GM12878 (cell line): ENCODE measurements around the gene UBAP1L. TPM values are rescaled to one million over a fixed set of nuclear protein-coding genes. Genes with fewer than 3 reads are reported as not detected.

Experiments
- ATAC-seq: fragments of 200-7000 bp; cut with Tn5 transposase; 3 replicates; pipeline ENCODE4 v1.9.1; 2020; ENCODE audit warnings: mild to moderate bottlenecking, moderate library complexity
- BruUV-seq: library from RNA; stranded (reverse); fragments of 400-500 nt; replicated peaks from 2 replicates; lab custom pipeline; 2021; lab: Mats Ljungman, UMichigan
- CTCF ChIA-PET: fragments of 300-600 bp; sonication (Branson Sonifier 250); formaldehyde crosslinking; extraction: SDS; loops from one replicate; lab custom pipeline; 2021; ENCODE audit warnings: inconsistent platforms; lab: Yijun Ruan, JAX
- POLR2A ChIA-PET: fragments of 350-600 bp; formaldehyde crosslinking; extraction: SDS; loops from one replicate; lab custom pipeline; 2021; ENCODE audit warnings: inconsistent platforms; lab: Charles Lee
- RAD21 ChIA-PET: fragments of 300-600 bp; sonication (Branson Sonifier 250); formaldehyde crosslinking; loops from one replicate; lab custom pipeline; 2023; ENCODE audit warnings: antibody characterized with exemption; ENCODE audit not compliant: unreplicated experiment; lab: Charles Lee
- SMC1A ChIA-PET: fragments of 300-600 bp; sonication (Branson Sonifier 250); formaldehyde crosslinking; loops from one replicate; lab custom pipeline; 2023; ENCODE audit not compliant: unreplicated experiment, uncharacterized antibody; lab: Charles Lee
- DNase-seq: peaks from one replicate; pipeline ENCODE4 v3.0.0-alpha.2; 2011; ENCODE audit warnings: low read depth, low spot score
- FAIRE-seq: peaks from 3 replicates; lab custom pipeline; 2011; peaks lifted over from hg19 to GRCh38; lab: Jason Lieb, UNC
- H2AFZ ChIP-seq: 2 replicates; pipeline ENCODE4 v1.6.0; 2011; ENCODE audit warnings: low read depth, low read length, control low read depth; ENCODE audit not compliant: control insufficient read depth
- H3K27ac ChIP-seq: 2 replicates; pipeline ENCODE4 v1.5.1; 2011; ENCODE audit warnings: control low read depth; ENCODE audit not compliant: control insufficient read depth, insufficient read depth
- H3K27me3 ChIP-seq, 2 experiments: replicated peaks in 1 of 2; 2 replicates each; pipeline versions ENCODE4 v1.6.0 to v1.6.1; 2011; ENCODE audit warnings: low read length in 1 of 2; ENCODE audit not compliant: control insufficient read depth in 2 of 2, insufficient read depth in 2 of 2
- H3K36me3 ChIP-seq, 2 experiments: 2 replicates each; pipeline ENCODE4 v1.5.1; 2011; ENCODE audit warnings: low read length in 1 of 2; ENCODE audit not compliant: control insufficient read depth in 2 of 2, insufficient read depth in 2 of 2
- H3K4me1 ChIP-seq: 2 replicates; pipeline ENCODE4 v1.6.1; 2011; ENCODE audit warnings: mild to moderate bottlenecking, low read length, moderate library complexity, mixed read lengths; ENCODE audit not compliant: control insufficient read depth, insufficient read depth
- H3K4me2 ChIP-seq: 2 replicates; pipeline ENCODE4 v1.6.0; 2011; ENCODE audit warnings: control low read depth; ENCODE audit not compliant: control insufficient read depth, insufficient read depth
- H3K4me3 ChIP-seq: fragments of 200-600 bp; sonication (generic); 2 replicates; pipeline ENCODE4 v1.5.1; 2016
- H3K79me2 ChIP-seq: 2 replicates; pipeline ENCODE4 v1.6.0; 2011; ENCODE audit warnings: low read length; ENCODE audit not compliant: control insufficient read depth, insufficient read depth
- H3K9ac ChIP-seq: 2 replicates; pipeline ENCODE4 v1.8.0; 2011; ENCODE audit warnings: low read length, control low read depth, mixed read lengths; ENCODE audit not compliant: control insufficient read depth, insufficient read depth
- H3K9me3 ChIP-seq: replicated peaks from 3 replicates; pipeline ENCODE4 v1.5.1; 2011; ENCODE audit warnings: mild to moderate bottlenecking, low read length; ENCODE audit not compliant: control insufficient read depth, insufficient read depth
- H4K20me1 ChIP-seq: 2 replicates; pipeline ENCODE4 v1.6.0; 2011; ENCODE audit not compliant: control insufficient read depth, insufficient read depth
- CBFB ChIP-seq: IDR thresholded peaks from 2 replicates; pipeline ENCODE4 v1.6.1; 2016; ENCODE audit warnings: antibody characterized with exemption, low read depth
- KAT2A ChIP-seq: conservative IDR thresholded peaks from 2 replicates; pipeline ENCODE4 v1.6.1; 2011; ENCODE audit warnings: low read depth, low read length; ENCODE audit not compliant: control insufficient read depth
- WGBS: methylation state at CpG from one replicate; pipeline ENCODE4 v1.1.6; 2016; ENCODE audit warnings: low lambda C conversion rate; ENCODE audit not compliant: insufficient replicate concordance, insufficient coverage; ENCODE audit errors: missing lambda C conversion rate; 5-methylcytosine and 5-hydroxymethylcytosine counted together
- in situ Hi-C: fragments of 300-500 bp; cut with MboI; formaldehyde crosslinking; loops from 9 replicates; pipeline ENCODE4 v1.14.3; 2018; ENCODE audit warnings: mixed read lengths
- intact Hi-C: fragments of 100-400 bp; cut with micrococcal nuclease; formaldehyde crosslinking; loops from one replicate; pipeline ENCODE4 v1.14.2; 2022; ENCODE audit not compliant: unreplicated experiment
- polyA plus RNA-seq, 11 experiments: library from polyadenylated mRNA; depleted of rRNA in 4 of 11; unstranded in 6 of 11; stranded (reverse) in 5 of 11; fragments of >200 nt; fragmentation: Nextera tagmentation in 4 of 11; fragmentation: Illumina TruSeq in 1 of 11; extraction: Ambion mirVana in 4 of 11; extraction: Trizol in 1 of 11; gene quantifications; 1 replicate in 1 of 11; 2 replicates in 10 of 11; pipeline versions ENCODE4 v1.2.1 to v1.2.3, GENCODE V29; 2011 to 2016; ENCODE audit warnings: inconsistent platforms in 2 of 11, missing spikeins in 2 of 11, low read depth in 1 of 11
- total RNA-seq, 4 experiments: library from RNA; depleted of rRNA in 3 of 4; stranded (reverse); fragments of >200 nt in 3 of 4; fragmentation: Illumina TruSeq in 1 of 4; extraction: Trizol in 1 of 4; gene quantifications; 2 replicates each; pipeline versions ENCODE4 v1.2.1 to v1.2.3, GENCODE V29; 2013 to 2021
- TF ChIP-seq, protein P1 (sequence below), 3 experiments: IDR thresholded peaks in 2 of 3; conservative IDR thresholded peaks in 1 of 3; 2 replicates each; pipeline ENCODE4 v1.5.1; 2011; ENCODE audit warnings: low read depth in 3 of 3, low read length in 3 of 3, mild to moderate bottlenecking in 3 of 3, control low read depth in 2 of 3, moderate library complexity in 2 of 3, inconsistent platforms in 1 of 3, mixed read lengths in 1 of 3; ENCODE audit not compliant: control insufficient read depth in 2 of 3, insufficient read depth in 1 of 3; ENCODE audit errors: extremely low read depth in 1 of 3

UBAP1L gene
- total and polyA plus RNA-seq, 10 of the 15 experiments (the other 5 are each of a cell fraction or from before 2014, with no cell fraction given), result 0.03 to 2.6 (median 1.0) TPM

DNA sequence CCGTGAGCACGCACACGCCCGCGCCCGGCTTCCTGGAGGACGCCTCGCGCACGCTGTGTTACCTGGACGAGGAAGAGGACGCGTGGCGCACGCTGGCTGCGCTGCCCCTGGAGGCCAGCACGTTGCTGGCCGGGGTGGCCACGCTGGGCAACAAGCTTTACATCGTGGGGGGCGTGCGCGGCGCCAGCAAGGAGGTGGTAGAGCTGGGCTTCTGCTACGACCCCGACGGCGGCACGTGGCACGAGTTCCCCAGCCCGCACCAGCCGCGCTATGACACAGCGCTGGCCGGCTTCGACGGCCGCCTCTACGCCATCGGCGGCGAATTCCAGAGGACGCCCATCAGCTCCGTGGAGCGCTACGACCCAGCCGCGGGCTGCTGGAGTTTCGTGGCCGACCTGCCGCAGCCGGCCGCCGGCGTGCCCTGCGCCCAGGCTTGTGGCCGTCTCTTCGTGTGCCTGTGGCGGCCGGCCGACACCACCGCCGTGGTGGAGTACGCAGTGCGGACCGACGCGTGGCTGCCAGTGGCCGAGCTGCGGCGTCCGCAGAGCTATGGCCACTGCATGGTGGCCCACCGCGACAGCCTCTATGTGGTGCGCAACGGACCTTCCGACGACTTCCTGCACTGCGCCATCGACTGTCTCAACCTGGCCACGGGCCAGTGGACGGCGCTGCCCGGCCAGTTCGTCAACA lies 37.6 kb downstream of the UBAP1L start:
- Histone ChIP-seq H3K4me3 (no peak overlapping the region), H2AFZ (no peak overlapping the region), H3K9ac (no peak overlapping the region), H3K79me2 (no peaks in the 10 kb centered on the region), H3K9me3 (no peaks in the 10 kb centered on the region), H3K36me3 (no peaks in the 10 kb centered on the region), H3K4me1 (no peaks in the 10 kb centered on the region), H3K27me3 (no peaks in the 10 kb centered on the region), H3K27ac (no peak overlapping the region), H4K20me1 (peaks cover 3% of the 10 kb centered on the region; the same call in 1 of the 2 replicates), H3K4me2 (no peak overlapping the region)
- intact Hi-C loops, result no loop called here
- ChIA-PET RAD21 (interaction anchor here (1.6 kb wide), 1 partner anchor 23 kb away, joined by 8 read pairs; no protein-coding TSS in a partner anchor), CTCF (interaction anchor here (1.1 to 2.6 kb wide), 4 partner anchors 15 to 347 kb away, joined by 3 to 17 read pairs (median 4); no protein-coding TSS in a partner anchor), SMC1A (no interaction called here), POLR2A (interaction anchor here (1.0 kb wide), 1 partner anchor 11 kb away, joined by 3 read pairs; no protein-coding TSS in a partner anchor)
- in situ Hi-C loops, result no loop called here
- no peak for DNase-seq
- TF ChIP-seq, protein P1, sequence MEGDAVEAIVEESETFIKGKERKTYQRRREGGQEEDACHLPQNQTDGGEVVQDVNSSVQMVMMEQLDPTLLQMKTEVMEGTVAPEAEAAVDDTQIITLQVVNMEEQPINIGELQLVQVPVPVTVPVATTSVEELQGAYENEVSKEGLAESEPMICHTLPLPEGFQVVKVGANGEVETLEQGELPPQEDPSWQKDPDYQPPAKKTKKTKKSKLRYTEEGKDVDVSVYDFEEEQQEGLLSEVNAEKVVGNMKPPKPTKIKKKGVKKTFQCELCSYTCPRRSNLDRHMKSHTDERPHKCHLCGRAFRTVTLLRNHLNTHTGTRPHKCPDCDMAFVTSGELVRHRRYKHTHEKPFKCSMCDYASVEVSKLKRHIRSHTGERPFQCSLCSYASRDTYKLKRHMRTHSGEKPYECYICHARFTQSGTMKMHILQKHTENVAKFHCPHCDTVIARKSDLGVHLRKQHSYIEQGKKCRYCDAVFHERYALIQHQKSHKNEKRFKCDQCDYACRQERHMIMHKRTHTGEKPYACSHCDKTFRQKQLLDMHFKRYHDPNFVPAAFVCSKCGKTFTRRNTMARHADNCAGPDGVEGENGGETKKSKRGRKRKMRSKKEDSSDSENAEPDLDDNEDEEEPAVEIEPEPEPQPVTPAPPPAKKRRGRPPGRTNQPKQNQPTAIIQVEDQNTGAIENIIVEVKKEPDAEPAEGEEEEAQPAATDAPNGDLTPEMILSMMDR (IDR thresholded peaks at IDR 0.05 in 2 of 3, conservative IDR thresholded peaks at IDR 0.05 in 1 of 3; ENCODE audit: control insufficient read depth in 2 of 3, extremely low read depth in 1 of 3, insufficient read depth in 1 of 3, low read depth in 3 of 3, low read length in 3 of 3), result no peak
- TF ChIP-seq CBFB, result no peak
- no peak for TF ChIP-seq KAT2A
- WGBS, result 87% methylated on average over 64 of the region's 85 CpGs
- BruUV-seq, result no TSS peak
- no peak for ATAC-seq
- no peak for FAIRE-seq
